PC-3 (cell line): ENCODE data around the gene ZNF467. TPM values are rescaled to one million over a fixed set of nuclear protein-coding genes. Genes with fewer than 3 reads are reported as not detected.
A peak's percentile ranks its signal among the peaks of the same experiment; 100 is the strongest.

Source experiments
- ATAC-seq: fragments of 200-7000 bp; cut with Tn5 transposase; 2 replicates; pipeline ENCODE4 v1.9.1; 2020; ENCODE audit warnings: mild to moderate bottlenecking, moderate library complexity
- BruUV-seq: library from RNA; stranded (reverse); fragments of 400-500 nt; replicated peaks from 2 replicates; lab custom pipeline; 2021; lab: Mats Ljungman, UMichigan
- CTCF ChIA-PET: fragments of 300-600 bp; sonication (Branson Sonifier 250); formaldehyde crosslinking; loops from one replicate; lab custom pipeline; 2022; ENCODE audit warnings: antibody characterized with exemption; lab: Charles Lee
- POLR2A ChIA-PET: fragments of 300-600 bp; sonication (Branson Sonifier 250); formaldehyde crosslinking; loops from one replicate; lab custom pipeline; 2022; ENCODE audit warnings: antibody characterized with exemption; ENCODE audit not compliant: unreplicated experiment; lab: Charles Lee
- DNase-seq: peaks from one replicate; pipeline ENCODE4 v3.0.0-alpha.2; 2015
- H2AFZ ChIP-seq: fragments of 300-600 bp; sonication (generic); 2 replicates; pipeline ENCODE4 v1.6.0; 2016; ENCODE audit warnings: antibody characterized with exemption, low read length
- H3F3A ChIP-seq: fragments of 300-600 bp; sonication (generic); one replicate; pipeline ENCODE4 v1.6.0; 2017; ENCODE audit warnings: antibody characterized with exemption, low read length, control low read depth, mild to moderate bottlenecking; ENCODE audit not compliant: unreplicated experiment
- H3K27ac ChIP-seq: fragments of 300-600 bp; sonication (generic); 2 replicates; pipeline ENCODE4 v1.5.1; 2016; ENCODE audit warnings: mild to moderate bottlenecking, low read length
- H3K27me3 ChIP-seq: fragments of 300-600 bp; sonication (generic); 2 replicates; pipeline ENCODE4 v1.6.1; 2016; ENCODE audit warnings: low read length, mixed read lengths
- H3K36me3 ChIP-seq: fragments of 300-600 bp; sonication (generic); 2 replicates; pipeline ENCODE4 v1.6.1; 2016; ENCODE audit warnings: low read depth, mixed run types, low read length, mixed read lengths
- H3K4me1 ChIP-seq: fragments of 300-600 bp; sonication (generic); 2 replicates; pipeline ENCODE4 v1.5.1; 2016; ENCODE audit warnings: low read length; ENCODE audit not compliant: insufficient read depth
- H3K4me2 ChIP-seq: fragments of 300-600 bp; sonication (generic); 2 replicates; pipeline ENCODE4 v1.6.0; 2016; ENCODE audit warnings: low read length
- H3K4me3 ChIP-seq: fragments of 300-600 bp; sonication (generic); 2 replicates; pipeline ENCODE4 v1.5.1; 2016; ENCODE audit warnings: mild to moderate bottlenecking, low read length, mixed read lengths
- H3K79me2 ChIP-seq: fragments of 300-600 bp; sonication (generic); 2 replicates; pipeline ENCODE4 v1.6.1; 2017; ENCODE audit warnings: low read length, mixed read lengths
- H3K9ac ChIP-seq: fragments of 300-600 bp; sonication (generic); 2 replicates; pipeline ENCODE4 v1.6.0; 2016; ENCODE audit warnings: mild to moderate bottlenecking, low read length
- H3K9me2 ChIP-seq: fragments of 300-600 bp; sonication (generic); replicated peaks from 2 replicates; pipeline ENCODE4 v1.6.1; 2016; ENCODE audit warnings: mixed run types, low read length, mixed read lengths
- H3K9me3 ChIP-seq: fragments of 300-600 bp; sonication (generic); 2 replicates; pipeline ENCODE4 v1.6.1; 2016; ENCODE audit warnings: low read length, mixed read lengths
- H4K20me1 ChIP-seq: fragments of 300-600 bp; sonication (generic); 2 replicates; pipeline ENCODE4 v1.6.1; 2016; ENCODE audit warnings: low read length, mixed read lengths
- CTCF ChIP-seq: fragments of 300-600 bp; sonication (generic); conservative IDR thresholded peaks from 2 replicates; pipeline ENCODE4 v1.5.1; 2017; ENCODE audit warnings: antibody characterized with exemption, low read depth, mild to moderate bottlenecking, low read length
- EZH2 ChIP-seq: fragments of 300-600 bp; sonication (generic); IDR thresholded peaks from one replicate; pipeline ENCODE4 v1.6.1; 2017; ENCODE audit warnings: antibody characterized with exemption, mild to moderate bottlenecking, low read length; ENCODE audit not compliant: unreplicated experiment
- EZH2phosphoT487 ChIP-seq: fragments of 300-600 bp; sonication (generic); IDR thresholded peaks from 2 replicates; pipeline ENCODE4 v1.6.1; 2018; ENCODE audit warnings: mild to moderate bottlenecking, antibody characterized with exemption, low read length, borderline replicate concordance
- intact Hi-C: fragments of 100-400 bp; cut with micrococcal nuclease; formaldehyde crosslinking; loops from 2 replicates; pipeline ENCODE4 v1.9.0; 2023
- total RNA-seq: library from RNA; depleted of rRNA; stranded (reverse); fragments of >200 nt; gene quantifications from 2 replicates; pipeline ENCODE4 v1.2.3, GENCODE V29; 2014

The ZNF467 gene
- total RNA-seq, 1 experiment from 2014 or later = 6.3 TPM

- ChIA-PET CTCF (no interaction called here), POLR2A (no interaction called here)
- H3K4me3 ChIP-seq = no peak overlapping the region
- no peaks in the 10 kb centered on the region for H3F3A ChIP-seq
- intact Hi-C loops = no loop called here
- no peak overlapping the region for H3K4me2 ChIP-seq
- DNase-seq (no peak), ATAC-seq (no peak)
- no peaks in the 10 kb centered on the region for H3K27me3 ChIP-seq
- no peak overlapping the region for H3K9ac ChIP-seq
- no peaks in the 10 kb centered on the region for H3K9me2 ChIP-seq
- H3K9me3 ChIP-seq = no peaks in the 10 kb centered on the region
- peaks cover 8% of the 10 kb centered on the region for H3K4me1 ChIP-seq
- H2AFZ ChIP-seq = no peak overlapping the region
- no peaks in the 10 kb centered on the region for H3K36me3 ChIP-seq
- no peak overlapping the region for H3K27ac ChIP-seq
- BruUV-seq = no TSS peak
- H3K79me2 ChIP-seq = no peaks in the 10 kb centered on the region
- H4K20me1 ChIP-seq = no peaks in the 10 kb centered on the region
- TF ChIP-seq EZH2 = no peak
- TF ChIP-seq CTCF = no peak
- TF ChIP-seq EZH2phosphoT487 = no peak
These were observed 4.9 kb upstream of the ZNF467 start for GRCh38 chr7:149778327-149778637.

GRCh38 chr7:149777551-149778326, 4.4 kb upstream of the ZNF467 start:
- ChIA-PET POLR2A (no interaction called here), CTCF (no interaction called here)
- H3K4me1 ChIP-seq = peaks cover 8% of the 10 kb centered on the region
- H3K27me3 ChIP-seq = no peaks in the 10 kb centered on the region
- ATAC-seq (no peak), DNase-seq (no peak)
- no peaks in the 10 kb centered on the region for H3K36me3 ChIP-seq
- TF ChIP-seq EZH2phosphoT487 (no peak), CTCF (no peak), EZH2 (no peak)
- intact Hi-C loops = no loop called here
- no peak overlapping the region for H2AFZ ChIP-seq
- H3K79me2 ChIP-seq = no peaks in the 10 kb centered on the region
- no peak overlapping the region for H3K4me3 ChIP-seq
- no TSS peak for BruUV-seq
- H4K20me1 ChIP-seq = no peaks in the 10 kb centered on the region
- H3K27ac ChIP-seq = no peak overlapping the region
- H3K9ac ChIP-seq = no peak overlapping the region
- H3K4me2 ChIP-seq = no peak overlapping the region
- H3K9me2 ChIP-seq = no peaks in the 10 kb centered on the region
- no peaks in the 10 kb centered on the region for H3F3A ChIP-seq
- H3K9me3 ChIP-seq = no peaks in the 10 kb centered on the region

- CTCF ChIA-PET = no interaction called here
- no peaks in the 10 kb centered on the region for H3K27me3 ChIP-seq
These were observed 3.5 kb upstream of the ZNF467 start for GRCh38 chr7:149776848-149777407.

More at GRCh38 chr7:149776848-149777407, 3.5 kb upstream of the ZNF467 start:
- Histone ChIP-seq H3K9ac (no peak overlapping the region), H3K36me3 (no peaks in the 10 kb centered on the region), H4K20me1 (no peaks in the 10 kb centered on the region), H2AFZ (no peak overlapping the region), H3K4me1 (peaks cover 8% of the 10 kb centered on the region), H3K79me2 (no peaks in the 10 kb centered on the region), H3K9me2 (no peaks in the 10 kb centered on the region), H3F3A (no peaks in the 10 kb centered on the region), H3K4me3 (no peak overlapping the region), H3K9me3 (no peaks in the 10 kb centered on the region), H3K27ac (no peak overlapping the region), H3K4me2 (peak overlapping the region; percentile 56; the same call in 1 of the 2 replicates)
- DNase-seq (no peak), ATAC-seq (no peak)
- TF ChIP-seq CTCF = no peak
- TF ChIP-seq EZH2phosphoT487 = no peak
- TF ChIP-seq EZH2 = no peak
- POLR2A ChIA-PET = no interaction called here
- intact Hi-C loops = no loop called here
- BruUV-seq = no TSS peak
